Ovary (tissue), 3 donors: ENCODE results near the gene COA8.

Experiments
- CTCF ChIP-seq, 3 donors: fragments of 450-650 bp in 2 of 3; fragments of 200-600 bp in 1 of 3; IDR thresholded peaks; one replicate each; pipeline versions ENCODE4 v1.5.1 to v1.8.0; 2016 to 2022; ENCODE audit warnings: antibody characterized with exemption in 3 of 3, mild to moderate bottlenecking in 1 of 3
- POLR2A ChIP-seq: fragments of 450-650 bp; IDR thresholded peaks from one replicate; pipeline ENCODE4 v1.6.1; 2017; ENCODE audit warnings: antibody characterized with exemption, mild to moderate bottlenecking, moderate library complexity
- donor health status: DM: no; HTN: no; CAD: no.

GRCh38 chr14:103520269-103520656 lies 42.5 kb upstream of the COA8 start:
- TF ChIP-seq CTCF (IDR thresholded peaks at IDR 0.05) (no peak), POLR2A (no peak)
